Type B pancreatic cell (in vitro differentiated cells): ENCODE data around the gene HTRA3. TPM values are rescaled to one million over a fixed set of nuclear protein-coding genes. Genes with fewer than 3 reads are reported as not detected.

Source experiments
- DNase-seq: peaks from one replicate; pipeline ENCODE4 v3.0.0; 2021; ENCODE audit warnings: mixed read lengths; ENCODE audit not compliant: unreplicated experiment; ENCODE audit errors: extremely low spot score
- H3K27ac Mint-ChIP-seq: 2 replicates; pipeline ENCODE4 v1.8.0; 2021; ENCODE audit warnings: mild to moderate bottlenecking, mixed read lengths
- H3K27me3 Mint-ChIP-seq: 2 replicates; pipeline ENCODE4 v1.8.0; 2021; ENCODE audit warnings: mixed read lengths
- H3K36me3 Mint-ChIP-seq: 2 replicates; pipeline ENCODE4 v1.8.0; 2021; ENCODE audit warnings: mixed read lengths
- H3K4me1 Mint-ChIP-seq: one replicate; pipeline ENCODE4 v1.8.0; 2021; ENCODE audit warnings: mixed read lengths; ENCODE audit not compliant: unreplicated experiment
- H3K4me3 Mint-ChIP-seq: 2 replicates; pipeline ENCODE4 v1.8.0; 2021; ENCODE audit warnings: mild to moderate bottlenecking, mixed read lengths
- H3K9me3 Mint-ChIP-seq: 2 replicates; pipeline ENCODE4 v1.8.0; 2021; ENCODE audit warnings: mixed read lengths
- total RNA-seq: library from RNA; stranded (reverse); gene quantifications from 2 replicates; pipeline ENCODE4 v1.2.1, GENCODE V29; 2021; ENCODE audit warnings: low replicate concordance
- TF ChIP-seq, protein P1 (sequence below): fragments of 200-600 bp; sonication (generic); conservative IDR thresholded peaks from 2 replicates; pipeline ENCODE4 v1.5.0; 2021; ENCODE audit warnings: antibody characterized with exemption, mild to moderate bottlenecking

HTRA3 gene
- total RNA-seq, 1 donor from 2014 or later: 4.4 TPM

DNA sequence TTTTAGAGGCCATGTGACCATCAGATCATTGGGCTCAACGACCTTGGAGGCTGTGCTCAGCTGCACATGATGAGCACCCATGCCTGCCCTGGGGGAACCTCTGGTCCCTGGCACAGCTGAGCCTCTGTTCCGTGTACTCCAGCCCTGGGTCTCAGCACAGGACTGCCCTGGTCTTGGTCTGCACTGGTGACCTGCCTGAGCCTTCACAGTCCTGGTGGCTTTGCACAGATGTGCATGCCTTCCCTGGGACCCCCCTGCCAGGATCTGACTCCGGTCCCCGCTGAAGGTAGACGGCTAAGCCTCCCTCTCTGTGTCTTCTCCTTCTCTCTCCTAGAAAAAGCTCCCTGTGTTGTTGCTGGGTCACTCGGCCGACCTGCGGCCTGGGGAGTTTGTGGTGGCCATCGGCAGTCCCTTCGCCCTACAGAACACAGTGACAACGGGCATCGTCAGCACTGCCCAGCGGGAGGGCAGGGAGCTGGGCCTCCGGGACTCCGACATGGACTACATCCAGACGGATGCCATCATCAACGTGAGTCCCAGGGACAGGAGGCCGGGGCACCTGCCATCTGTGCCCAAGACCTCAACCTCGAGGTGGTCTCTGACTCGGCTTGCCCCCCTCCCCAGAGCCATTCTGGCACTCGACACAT, 21.6 kb downstream of the HTRA3 start:
- H3K36me3 Mint-ChIP-seq: no peaks in the 10 kb centered on the region
- H3K4me3 Mint-ChIP-seq: no peak overlapping the region
- H3K27me3 Mint-ChIP-seq: no peaks in the 10 kb centered on the region
- no peaks in the 10 kb centered on the region for H3K4me1 Mint-ChIP-seq
- no peak for DNase-seq
- TF ChIP-seq, protein P1, sequence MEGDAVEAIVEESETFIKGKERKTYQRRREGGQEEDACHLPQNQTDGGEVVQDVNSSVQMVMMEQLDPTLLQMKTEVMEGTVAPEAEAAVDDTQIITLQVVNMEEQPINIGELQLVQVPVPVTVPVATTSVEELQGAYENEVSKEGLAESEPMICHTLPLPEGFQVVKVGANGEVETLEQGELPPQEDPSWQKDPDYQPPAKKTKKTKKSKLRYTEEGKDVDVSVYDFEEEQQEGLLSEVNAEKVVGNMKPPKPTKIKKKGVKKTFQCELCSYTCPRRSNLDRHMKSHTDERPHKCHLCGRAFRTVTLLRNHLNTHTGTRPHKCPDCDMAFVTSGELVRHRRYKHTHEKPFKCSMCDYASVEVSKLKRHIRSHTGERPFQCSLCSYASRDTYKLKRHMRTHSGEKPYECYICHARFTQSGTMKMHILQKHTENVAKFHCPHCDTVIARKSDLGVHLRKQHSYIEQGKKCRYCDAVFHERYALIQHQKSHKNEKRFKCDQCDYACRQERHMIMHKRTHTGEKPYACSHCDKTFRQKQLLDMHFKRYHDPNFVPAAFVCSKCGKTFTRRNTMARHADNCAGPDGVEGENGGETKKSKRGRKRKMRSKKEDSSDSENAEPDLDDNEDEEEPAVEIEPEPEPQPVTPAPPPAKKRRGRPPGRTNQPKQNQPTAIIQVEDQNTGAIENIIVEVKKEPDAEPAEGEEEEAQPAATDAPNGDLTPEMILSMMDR: no peak
- no peaks in the 10 kb centered on the region for H3K9me3 Mint-ChIP-seq
- H3K27ac Mint-ChIP-seq: no peak overlapping the region

DNA sequence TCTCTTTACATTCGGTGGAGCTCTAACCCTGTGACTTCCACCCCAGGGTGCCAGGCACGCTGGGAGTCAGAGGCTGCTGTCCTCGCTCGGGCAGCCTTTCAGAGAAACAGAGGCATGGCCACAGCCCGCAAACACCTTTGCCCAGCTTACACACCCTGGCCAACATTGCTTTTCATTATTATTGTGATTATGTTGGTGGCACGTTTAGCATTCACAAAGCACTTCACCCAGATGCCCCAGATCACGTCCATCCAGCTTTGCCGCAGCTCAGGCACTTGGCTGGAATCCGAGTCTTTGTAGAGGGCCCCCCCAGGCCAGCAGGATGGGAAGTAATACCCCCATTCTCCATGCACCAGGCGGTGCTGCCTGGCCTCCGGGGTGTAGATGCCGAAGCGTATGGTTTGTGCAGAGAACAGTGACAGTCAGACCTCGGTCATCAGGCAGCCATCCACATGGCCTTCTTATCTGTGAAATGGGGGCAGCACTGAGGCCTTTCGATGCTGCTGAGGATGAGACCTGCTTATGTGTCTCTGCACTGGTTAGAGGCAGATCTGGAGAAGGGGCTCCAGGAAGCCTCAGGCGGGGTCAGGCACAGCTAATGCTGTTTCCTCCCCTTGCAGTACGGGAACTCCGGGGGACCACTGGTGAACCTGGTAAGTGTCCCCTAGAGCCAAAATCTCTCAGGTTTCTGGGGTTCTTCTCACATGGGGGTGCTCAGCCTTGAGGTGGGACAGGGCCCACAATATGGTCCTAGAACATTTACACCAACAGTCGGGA, 22.3 kb downstream of the HTRA3 start:
- no peaks in the 10 kb centered on the region for H3K36me3 Mint-ChIP-seq
- no peak overlapping the region for H3K4me3 Mint-ChIP-seq
- no peaks in the 10 kb centered on the region for H3K4me1 Mint-ChIP-seq

DNA sequence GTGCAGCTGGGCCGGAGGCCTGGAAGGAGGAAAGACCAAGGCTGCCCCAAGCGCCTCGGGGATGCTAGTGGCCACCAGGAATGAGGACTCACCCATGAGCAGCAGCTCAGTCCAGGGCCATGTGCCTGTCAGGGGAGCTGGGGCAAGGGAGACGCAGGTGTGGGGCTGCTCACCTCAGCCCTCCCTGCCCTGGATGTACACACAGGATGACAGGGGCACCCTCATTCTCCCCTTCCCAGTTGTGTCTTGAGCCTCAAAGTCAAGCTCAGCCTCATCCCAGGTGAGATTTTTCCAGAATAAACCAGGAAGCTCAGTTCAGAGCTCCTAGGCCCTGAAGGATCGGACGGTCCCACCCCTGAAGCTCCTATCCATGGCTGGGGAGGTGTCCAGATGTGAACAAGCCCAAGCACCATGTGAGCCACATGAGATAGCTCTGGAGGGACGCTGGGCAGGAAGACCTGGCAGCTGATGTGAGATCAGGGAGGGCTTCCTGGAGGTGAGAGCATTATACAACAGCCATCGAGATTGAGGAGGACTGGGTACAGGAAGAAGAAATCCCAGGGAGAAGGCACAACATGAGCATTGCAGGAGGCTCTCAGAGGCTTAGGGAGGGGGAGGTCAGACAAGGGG, 23.0 kb downstream of the HTRA3 start:
- no peak overlapping the region for H3K27ac Mint-ChIP-seq
- H3K4me3 Mint-ChIP-seq: no peak overlapping the region
- no peaks in the 10 kb centered on the region for H3K36me3 Mint-ChIP-seq
- no peak for DNase-seq
- no peaks in the 10 kb centered on the region for H3K27me3 Mint-ChIP-seq
- TF ChIP-seq, protein P1: no peak
- H3K4me1 Mint-ChIP-seq: no peaks in the 10 kb centered on the region
- H3K9me3 Mint-ChIP-seq: no peaks in the 10 kb centered on the region

More for the DNA sequence above, 22.3 kb downstream of the HTRA3 start:
- no peak for DNase-seq
- Mint-ChIP-seq H3K9me3 (no peaks in the 10 kb centered on the region), H3K27me3 (no peaks in the 10 kb centered on the region), H3K27ac (no peak overlapping the region)
- TF ChIP-seq, protein P1: no peak

- Mint-ChIP-seq H3K4me3 (no peak overlapping the region), H3K27ac (no peak overlapping the region), H3K36me3 (no peaks in the 10 kb centered on the region), H3K9me3 (no peaks in the 10 kb centered on the region), H3K4me1 (no peaks in the 10 kb centered on the region), H3K27me3 (no peaks in the 10 kb centered on the region)
- TF ChIP-seq, protein P1: no peak
- DNase-seq: no peak
These were observed 23.8 kb downstream of the HTRA3 start for GRCh38 chr4:8293131-8293975.

- DNase-seq: no peak
- no peaks in the 10 kb centered on the region for H3K9me3 Mint-ChIP-seq
- TF ChIP-seq, protein P1: no peak
These were observed 24.5 kb downstream of the HTRA3 start for GRCh38 chr4:8294036-8294435.

More at GRCh38 chr4:8294036-8294435, 24.5 kb downstream of the HTRA3 start:
- H3K4me1 Mint-ChIP-seq: no peaks in the 10 kb centered on the region
- H3K27ac Mint-ChIP-seq: no peak overlapping the region
- H3K27me3 Mint-ChIP-seq: no peaks in the 10 kb centered on the region
- no peaks in the 10 kb centered on the region for H3K36me3 Mint-ChIP-seq
- H3K4me3 Mint-ChIP-seq: no peak overlapping the region
